ENCODE results near the gene SFXN2. TPM values are rescaled to one million over a fixed set of nuclear protein-coding genes. Genes with fewer than 3 reads are reported as not detected.

Gene SFXN2
- total RNA-seq, 1 donor from 2014 or later = 7.0 TPM

DNA sequence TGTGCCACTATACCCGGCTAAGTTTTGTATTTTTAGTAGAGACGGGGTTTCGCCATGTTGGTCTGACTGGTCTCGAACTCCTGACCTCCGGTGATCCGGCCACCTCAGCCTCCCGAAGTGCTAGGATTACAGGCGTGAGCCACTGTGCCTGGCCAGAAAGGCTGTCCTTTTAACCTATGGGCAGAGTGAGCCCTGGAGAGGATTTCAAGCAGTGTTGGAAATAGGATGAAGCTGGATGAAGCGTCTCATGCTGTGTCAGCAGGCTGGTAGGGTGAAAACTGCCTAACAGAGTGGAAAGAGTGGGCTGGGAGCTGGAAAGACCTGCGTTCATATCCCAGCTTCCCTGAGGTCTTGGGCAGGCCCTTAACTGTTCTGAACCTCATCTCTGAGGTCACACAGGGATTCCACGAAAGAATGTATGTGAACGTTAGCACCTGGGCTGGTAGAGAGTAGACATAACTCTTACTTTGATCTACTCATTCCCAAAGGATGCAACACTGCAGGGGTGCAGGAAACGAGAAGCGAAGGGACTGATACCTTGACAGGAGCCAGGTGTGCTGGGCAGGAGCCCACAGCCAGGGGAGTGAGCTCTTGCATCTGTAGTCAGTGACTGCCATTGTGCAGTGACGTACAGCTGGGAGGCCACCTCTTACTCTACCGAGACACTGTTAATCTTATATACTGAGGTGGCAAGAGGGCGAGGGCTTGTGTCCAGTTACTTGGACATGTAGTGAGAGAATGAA is 63.4 kb downstream of the SFXN2 start:
- no peak for DNase-seq

DNA sequence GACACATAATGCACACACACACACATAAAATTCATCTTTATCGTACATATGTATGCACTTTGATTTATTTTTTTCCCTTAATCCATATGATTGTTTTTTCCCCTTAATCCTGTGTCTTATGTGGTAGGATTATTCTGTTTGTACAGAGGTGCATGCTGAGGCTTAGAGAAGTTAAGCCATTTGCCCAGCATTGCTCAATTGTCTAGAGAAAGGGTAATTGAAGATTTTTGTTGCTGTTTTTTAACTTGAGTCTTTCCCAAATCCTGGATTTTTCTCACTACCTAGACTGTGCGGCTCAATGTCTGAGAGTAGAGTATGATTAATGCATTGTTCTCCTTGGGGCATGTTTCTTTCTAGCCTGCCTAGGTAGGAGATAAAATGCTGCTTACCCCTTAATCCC is 64.3 kb downstream of the SFXN2 start:
- DNase-seq = no peak

DNA sequence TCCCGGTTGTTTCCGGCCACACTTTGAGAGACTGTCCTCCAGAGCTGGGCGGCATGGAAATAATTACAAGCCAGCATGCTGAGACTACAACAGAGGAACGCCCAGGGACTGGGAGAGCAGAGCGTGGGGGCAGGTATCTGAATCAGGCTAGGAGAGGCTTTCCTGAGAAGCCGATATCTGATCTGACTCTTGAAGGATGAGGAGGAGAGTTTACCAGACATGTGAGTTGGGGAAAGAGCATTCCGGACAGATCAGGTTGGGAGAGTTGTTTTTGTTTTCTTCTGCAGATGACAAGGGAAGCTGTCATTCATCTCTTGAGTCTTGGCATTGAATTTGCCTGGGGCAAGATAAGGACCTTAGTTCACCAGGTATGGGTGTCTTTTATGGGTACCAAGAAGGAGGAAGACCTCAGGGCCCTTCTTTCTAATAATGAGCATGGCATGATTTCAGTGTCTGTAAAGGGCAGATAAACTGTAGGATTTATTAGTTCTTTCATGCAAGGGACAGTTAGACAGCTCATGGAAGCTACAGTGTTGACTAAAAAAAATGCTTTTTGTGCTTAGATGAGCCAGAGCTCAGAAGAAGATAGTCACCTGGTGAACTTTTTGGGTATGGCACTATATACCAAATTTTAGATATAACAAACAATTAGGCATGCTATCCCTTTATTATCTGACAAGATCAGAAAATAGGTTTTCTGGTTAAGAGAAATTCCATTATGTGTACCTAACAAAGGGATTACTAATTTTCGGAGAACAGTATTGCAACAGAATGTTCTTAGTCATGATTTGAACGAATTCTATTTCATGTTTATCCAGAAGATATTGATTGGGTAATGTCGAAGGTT is 65.5 kb downstream of the SFXN2 start:
- DNase-seq = no peak

- no peak for DNase-seq
Measured at GRCh38 chr10:102780527-102780808, 66.0 kb downstream of the SFXN2 start.

DNA sequence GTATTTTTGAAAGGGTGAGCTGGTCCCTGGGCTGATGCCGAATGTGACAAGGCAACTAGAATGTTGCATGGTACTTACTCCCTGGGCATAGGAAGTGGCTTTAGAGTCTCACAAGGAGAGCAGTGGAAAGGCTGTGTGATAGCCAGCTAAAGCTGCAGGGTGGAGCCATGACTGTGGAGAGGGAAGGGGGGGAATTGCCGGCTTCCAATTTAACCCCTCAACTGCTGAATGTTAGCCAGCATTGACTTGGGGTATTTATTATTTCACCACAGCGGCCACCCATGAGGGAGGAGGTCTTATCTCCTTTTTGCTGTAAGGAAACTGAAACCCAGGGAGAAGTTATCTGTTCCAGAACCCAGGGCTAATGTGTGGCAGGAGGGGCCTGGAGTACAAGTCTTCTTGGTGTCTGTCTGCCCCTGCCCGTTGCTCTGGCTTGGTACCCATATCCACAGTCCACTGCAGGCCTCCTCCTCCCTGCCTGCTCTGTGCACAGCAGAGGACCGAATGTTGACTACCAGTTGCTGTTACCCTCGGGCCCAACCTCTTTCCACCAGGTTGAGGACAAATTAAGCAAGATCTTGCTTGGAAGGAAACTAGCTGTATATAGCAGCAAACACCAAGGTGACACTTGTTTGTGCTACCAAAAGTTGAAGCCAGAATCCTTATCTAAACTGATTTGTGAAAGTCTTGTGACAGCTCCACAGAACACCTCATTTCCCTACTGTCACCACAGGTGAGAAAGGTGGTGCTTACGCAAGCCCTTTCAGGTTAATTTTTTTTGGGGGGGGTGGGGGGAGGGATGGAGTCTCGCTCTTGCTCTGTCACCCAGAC is 66.9 kb downstream of the SFXN2 start:
- DNase-seq = no peak

- no peak for DNase-seq
Measured at GRCh38 chr10:102781921-102782557, 67.6 kb downstream of the SFXN2 start.

GRCh38 chr10:102782673-102783551 is 68.5 kb downstream of the SFXN2 start:
- DNase-seq = no peak

- no peak for DNase-seq
Measured at GRCh38 chr10:102783568-102783967, 69.1 kb downstream of the SFXN2 start.

GRCh38 chr10:102785818-102786217 is 71.4 kb downstream of the SFXN2 start:
- no peak for DNase-seq

- no peak for DNase-seq
Measured at GRCh38 chr10:102791754-102792395, 77.4 kb downstream of the SFXN2 start.

Other genes starting within 250 kb of the SFXN2 start
- gene ACTR1A, start 211.9 kb upstream of the SFXN2 start, total RNA-seq = 75.2 TPM
- gene SUFU, start 210.7 kb upstream of the SFXN2 start, total RNA-seq = 10.8 TPM
- gene TRIM8, start 70.2 kb upstream of the SFXN2 start, total RNA-seq = 82.2 TPM
- gene ARL3, start 239 bp upstream of the SFXN2 start, total RNA-seq = 7.3 TPM
- 79.0 TPM for gene WBP1L, start 29.3 kb downstream of the SFXN2 start, total RNA-seq
- gene CYP17A1, start 122.8 kb downstream of the SFXN2 start, total RNA-seq = not detected
- gene BORCS7, start 139.6 kb downstream of the SFXN2 start, total RNA-seq = 29.1 TPM
- gene AS3MT, start 154.8 kb downstream of the SFXN2 start, total RNA-seq = 8.7 TPM
- 13.2 TPM for gene CNNM2, start 203.7 kb downstream of the SFXN2 start, total RNA-seq